ENCODE results near the gene SLC9A8.

GRCh38 chr20:49803418-49803817, 9.2 kb upstream of the SLC9A8 start:
- TF ChIP-seq CTCF (IDR thresholded peaks at IDR 0.05) (no peak), EZH2 (IDR thresholded peaks at IDR 0.05; ENCODE audit: borderline replicate concordance, insufficient read depth, low read depth, low read length, poor library complexity, severe bottlenecking) (no peak)

All from B cell (primary cell).